HG02870 (cell line): ENCODE data around the gene IARS2.
"Not testable (repeated sequence)": the region's sequence is repeated elsewhere in the genome, so short reads cannot be mapped to it uniquely, and the experiment has no call there.

Experiments
- ATAC-seq: cut with Tn5 transposase; IDR thresholded peaks from one replicate; pipeline ENCODE4 v1.9.1; 2021; ENCODE audit warnings: mild to moderate bottlenecking, moderate library complexity; ENCODE audit not compliant: unreplicated experiment

The IARS2 gene

DNA sequence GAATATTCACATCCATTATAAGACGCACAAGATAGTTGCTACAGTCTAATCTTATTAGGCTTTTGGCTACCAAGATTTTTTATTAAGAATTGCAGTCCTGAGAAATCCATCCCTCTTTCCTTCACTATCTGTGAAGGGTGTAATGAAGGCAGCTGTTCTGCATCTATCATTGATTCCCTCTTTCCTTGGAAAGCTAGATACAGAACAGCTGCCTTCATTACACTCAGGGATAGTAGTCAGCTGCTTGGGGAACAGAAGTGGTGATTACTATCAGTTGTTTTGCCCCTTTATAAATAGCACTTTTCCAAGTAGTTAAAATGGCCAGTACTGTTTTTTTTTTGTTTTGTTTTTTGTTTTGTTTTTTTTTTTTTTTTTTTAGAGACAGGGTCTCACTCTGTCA is 70.2 kb downstream of the IARS2 start:
- ATAC-seq = no peak

DNA sequence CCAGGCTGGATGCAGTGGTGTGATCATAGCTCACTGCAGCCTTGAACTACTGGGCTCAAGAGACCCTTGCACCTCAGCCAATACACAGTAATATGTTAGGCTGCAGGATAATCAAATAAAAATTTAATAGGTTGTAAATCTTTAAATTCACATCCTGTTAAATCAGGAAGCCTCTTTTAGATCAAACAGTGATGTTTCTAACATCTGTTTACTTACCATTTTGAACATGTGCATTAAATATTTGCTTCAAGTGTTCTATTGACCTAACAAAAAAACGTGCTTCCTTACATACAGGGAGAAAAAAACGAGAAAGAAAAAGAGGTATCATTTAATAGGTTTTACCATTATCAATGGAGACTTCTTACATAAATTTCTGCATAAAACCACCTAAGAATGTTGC is 70.6 kb downstream of the IARS2 start:
- ATAC-seq = no peak

DNA sequence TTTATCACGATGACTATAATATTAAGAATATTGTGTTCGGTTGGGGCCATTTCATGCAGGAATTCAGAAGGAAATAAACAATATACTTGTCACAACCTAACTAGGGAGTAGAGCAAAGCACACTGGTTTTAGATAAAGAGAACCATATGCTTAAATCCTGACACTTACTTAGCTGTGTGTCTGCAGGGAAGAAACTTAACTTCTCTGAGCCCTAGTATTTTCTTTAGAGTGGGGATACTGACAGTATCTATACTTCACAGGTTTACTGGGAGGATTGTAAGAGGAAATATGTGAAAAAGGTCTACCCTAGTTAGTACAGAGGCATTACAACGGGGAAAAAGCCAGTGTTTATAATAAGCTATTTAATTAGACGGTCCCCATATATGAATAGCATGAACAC is 72.9 kb downstream of the IARS2 start:
- no peak for ATAC-seq

DNA sequence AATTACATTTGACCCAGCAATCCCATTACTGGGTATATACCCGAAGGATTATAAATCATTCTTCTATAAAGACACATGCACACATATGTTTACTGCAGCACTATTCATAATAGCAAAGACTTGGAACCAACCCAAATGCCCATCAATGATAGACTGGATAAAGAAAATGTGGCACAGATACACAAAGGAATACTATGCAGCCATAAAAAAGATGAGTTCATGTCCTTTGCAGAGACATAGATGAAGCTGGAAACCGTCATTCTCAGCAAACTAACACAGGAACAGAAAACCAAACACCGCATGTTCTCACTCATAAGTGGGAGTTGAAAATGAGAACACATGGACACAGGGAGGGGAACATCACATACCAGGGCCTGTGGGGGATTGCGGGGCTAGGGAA is 76.0 kb downstream of the IARS2 start:
- not testable (repeated sequence) for ATAC-seq

DNA sequence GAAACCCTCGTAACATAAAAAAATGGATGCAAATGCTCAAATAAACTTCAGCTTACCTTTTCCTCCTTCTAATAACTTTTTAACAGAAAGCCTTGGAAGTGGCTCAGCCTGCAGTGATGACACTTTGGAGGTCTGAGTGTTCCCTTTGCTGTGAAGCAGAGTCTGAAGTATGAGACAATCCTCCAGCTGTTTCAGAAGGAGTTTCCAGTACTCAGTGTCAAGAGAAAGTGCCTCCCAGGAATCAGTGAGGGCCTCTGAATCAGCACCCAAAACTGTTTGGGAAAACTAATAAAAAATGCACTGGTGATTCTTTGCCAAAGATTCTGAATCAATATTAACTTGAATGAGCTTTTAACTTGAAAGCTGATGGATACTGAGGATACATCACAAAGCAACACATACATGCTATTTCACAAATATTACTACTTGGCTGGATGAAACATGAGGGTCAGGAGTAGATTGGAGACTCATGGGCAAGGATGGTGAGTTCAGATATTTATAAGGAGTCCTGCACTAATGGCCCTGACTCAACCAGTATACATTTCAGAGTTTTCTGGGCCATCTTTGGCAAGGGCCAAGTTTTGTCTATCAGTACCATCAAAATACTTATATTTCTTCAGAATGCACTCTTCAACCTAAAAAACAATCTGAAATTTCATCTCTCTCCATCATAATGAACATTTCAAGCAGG is 77.0 kb downstream of the IARS2 start:
- ATAC-seq = no peak

DNA sequence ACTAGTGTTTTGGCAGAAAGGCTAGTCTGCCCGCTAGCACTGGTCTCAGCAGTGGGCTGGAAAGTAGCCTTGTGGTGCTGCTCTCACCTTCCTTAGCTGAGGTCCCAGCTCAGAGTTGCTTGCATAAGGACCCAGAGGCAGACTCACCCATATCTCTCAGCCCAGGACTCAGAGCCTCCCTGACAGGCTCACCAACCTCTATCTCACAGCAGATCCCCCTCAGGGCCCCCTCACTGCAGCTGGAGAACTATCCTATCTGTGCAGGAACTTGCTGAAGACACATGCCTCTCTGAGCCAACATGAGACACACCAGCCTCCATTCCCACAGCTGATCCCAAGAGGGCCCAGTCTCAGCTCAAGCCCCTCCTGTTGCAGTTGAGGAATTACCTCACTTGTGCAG is 82.6 kb downstream of the IARS2 start:
- no peak for ATAC-seq

DNA sequence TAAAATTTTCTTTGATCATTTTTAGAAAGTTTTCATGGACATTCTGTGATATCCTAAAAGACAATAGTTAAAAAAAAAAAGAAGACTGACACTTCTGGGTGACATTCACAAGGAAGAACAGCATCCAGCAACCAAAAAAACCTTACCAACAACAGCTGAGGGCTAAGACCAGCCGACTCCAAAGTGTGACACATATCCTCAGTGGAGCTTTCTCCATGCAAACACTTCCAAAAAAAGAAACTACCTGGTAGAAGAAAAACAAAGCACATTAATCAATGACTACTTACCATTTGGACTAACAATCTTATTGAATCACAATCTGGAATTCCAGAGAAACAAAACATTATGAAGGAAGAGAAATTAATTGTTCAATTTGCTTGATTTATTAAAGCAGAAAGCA is 88.2 kb downstream of the IARS2 start:
- no peak for ATAC-seq

DNA sequence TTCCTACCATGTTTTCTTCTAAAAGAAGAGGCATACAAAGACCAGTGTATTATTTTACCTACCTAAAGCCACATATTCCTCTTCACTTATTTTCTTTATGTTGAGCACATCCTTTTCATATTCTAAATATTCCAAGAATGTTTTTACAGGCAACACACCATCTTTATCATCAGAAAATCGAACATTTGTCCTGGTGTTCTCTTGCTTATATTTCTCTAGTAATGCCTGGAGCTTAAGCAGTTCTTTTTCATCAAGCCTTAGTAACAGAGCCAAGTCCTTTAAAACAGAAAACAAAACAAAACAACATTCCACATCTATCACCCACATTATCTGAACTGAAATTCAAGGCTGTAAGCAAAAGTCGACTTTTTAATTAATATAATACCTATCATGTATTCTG is 88.7 kb downstream of the IARS2 start:
- ATAC-seq = no peak

DNA sequence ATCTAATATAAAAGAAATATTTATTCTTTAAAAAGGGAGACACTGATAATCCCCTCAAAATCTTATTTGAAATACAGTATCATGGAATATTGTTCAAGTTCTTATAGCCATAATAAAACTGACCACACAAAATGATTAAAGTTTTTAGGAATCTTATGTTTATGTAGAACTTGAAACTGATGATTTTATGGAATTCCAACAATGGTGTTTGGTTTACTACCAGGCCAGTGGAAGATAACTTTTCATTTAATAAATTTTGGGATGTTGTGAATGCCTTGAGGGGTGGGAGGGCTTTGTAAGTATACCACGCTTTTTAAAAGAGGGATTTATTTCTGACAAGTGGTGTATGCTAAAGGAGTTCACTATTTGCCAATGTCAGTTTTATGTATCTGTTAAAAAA is 90.6 kb downstream of the IARS2 start:
- ATAC-seq = no peak

DNA sequence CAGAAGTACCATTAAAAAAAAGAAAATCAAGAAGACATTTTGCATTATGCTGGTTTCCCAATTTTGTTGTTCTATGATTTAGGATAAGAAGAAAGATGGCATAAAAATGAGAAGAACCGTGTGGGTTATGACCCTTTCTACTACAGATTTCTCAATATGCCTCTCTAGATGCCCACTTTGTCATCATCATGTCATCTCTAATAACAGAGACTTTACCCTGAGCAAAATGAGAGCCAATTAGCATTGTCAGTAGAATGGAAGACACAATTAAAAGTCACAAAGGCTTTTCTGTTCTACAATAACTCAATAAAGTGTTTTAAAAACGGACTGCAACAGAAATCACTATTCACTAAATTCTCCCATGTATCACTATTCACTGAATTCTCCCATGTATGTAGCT is 92.8 kb downstream of the IARS2 start:
- ATAC-seq = no peak

DNA sequence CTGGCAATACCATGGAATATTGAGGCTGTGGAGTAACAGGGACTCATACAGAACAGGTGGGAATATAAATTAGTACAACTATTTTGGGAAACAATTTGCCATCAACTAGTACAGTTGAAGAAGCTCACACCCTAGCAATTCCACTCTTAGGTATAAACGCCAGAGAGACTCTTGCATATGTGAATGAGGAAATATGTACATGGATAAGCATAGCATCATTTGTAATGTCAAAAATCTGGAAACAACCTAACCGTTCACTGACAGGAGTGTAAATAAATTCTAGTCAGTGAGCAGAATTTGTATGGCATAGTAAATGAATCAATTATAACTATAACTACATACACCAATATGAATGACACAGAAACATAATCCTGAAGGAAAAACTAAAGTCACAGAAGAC is 94.6 kb downstream of the IARS2 start:
- ATAC-seq = no peak

DNA sequence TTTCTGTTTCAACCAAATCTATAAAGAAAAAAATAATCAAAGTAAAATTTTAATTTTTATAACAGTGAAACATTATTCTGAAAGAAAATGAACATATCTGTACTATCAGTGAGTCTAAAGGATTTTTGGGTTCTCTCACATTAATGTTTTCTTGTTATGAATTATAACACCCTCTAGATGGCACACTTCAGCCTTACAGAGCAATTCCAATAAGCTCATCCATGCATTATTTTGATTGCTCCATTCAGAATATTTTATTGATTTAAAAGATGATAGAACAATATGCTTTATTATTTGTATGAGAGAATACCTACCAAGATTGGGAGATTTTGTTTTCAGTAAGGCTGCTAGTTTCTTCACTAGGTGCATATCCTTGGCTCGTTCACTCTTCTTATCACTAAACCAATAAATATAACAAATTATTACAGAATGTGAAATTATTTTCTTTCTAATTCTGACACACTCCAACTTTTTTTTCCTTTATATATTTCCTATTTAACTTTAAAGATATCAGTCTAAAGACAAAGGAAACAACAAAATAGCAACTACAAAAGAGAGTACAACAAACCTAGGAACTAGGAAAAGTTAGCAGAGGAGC is 95.9 kb downstream of the IARS2 start:
- no peak for ATAC-seq

DNA sequence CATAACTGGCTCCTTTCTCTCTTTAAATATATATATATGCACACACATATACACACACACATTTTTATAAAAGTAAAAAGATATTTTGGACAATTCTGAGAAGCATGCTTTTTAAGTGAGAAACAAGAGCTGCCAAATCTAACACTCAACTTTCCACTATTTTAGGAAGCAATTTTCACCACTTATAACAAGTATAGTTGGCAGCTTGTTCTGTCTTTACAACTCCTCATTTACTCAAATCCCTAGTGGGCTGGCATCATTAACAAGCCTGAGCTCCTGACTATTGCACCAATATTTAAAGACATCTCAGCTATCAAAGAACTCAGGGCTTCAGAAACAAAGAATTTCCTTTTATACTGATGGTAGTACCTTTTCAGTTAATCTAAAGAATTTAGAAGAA is 101.8 kb downstream of the IARS2 start:
- no peak for ATAC-seq
